ENCODE results near the gene ORC3.

The ORC3 gene

GRCh38 chr6:87660226-87660911 is 70.4 kb downstream of the ORC3 start:
- H3K27ac ChIP-seq, result no peak overlapping the region

GRCh38 chr6:87661016-87661415 is 71.1 kb downstream of the ORC3 start:
- TF ChIP-seq ZFX (IDR thresholded peaks at IDR 0.05; ENCODE audit: borderline replicate concordance), result no peak
- TF ChIP-seq CTCF (IDR thresholded peaks at IDR 0.05), result no peak

More at GRCh38 chr6:87660226-87660911, 70.4 kb downstream of the ORC3 start:
- no peak for TF ChIP-seq ZFX (IDR thresholded peaks at IDR 0.05; ENCODE audit: borderline replicate concordance)
- no peak for TF ChIP-seq CTCF (IDR thresholded peaks at IDR 0.05)

GRCh38 chr6:87661503-87661902 is 71.6 kb downstream of the ORC3 start:
- TF ChIP-seq ZFX (IDR thresholded peaks at IDR 0.05; ENCODE audit: borderline replicate concordance), result no peak
- no peak for TF ChIP-seq CTCF (IDR thresholded peaks at IDR 0.05)
- H3K27ac ChIP-seq, result no peak overlapping the region

More at GRCh38 chr6:87661016-87661415, 71.1 kb downstream of the ORC3 start:
- no peak overlapping the region for H3K27ac ChIP-seq

GRCh38 chr6:87663434-87663833 is 73.5 kb downstream of the ORC3 start:
- no peak overlapping the region for H3K27ac ChIP-seq
- TF ChIP-seq ZFX (IDR thresholded peaks at IDR 0.05; ENCODE audit: borderline replicate concordance), result no peak
- TF ChIP-seq CTCF (IDR thresholded peaks at IDR 0.05), result no peak

GRCh38 chr6:87664921-87665485 is 75.1 kb downstream of the ORC3 start:
- H3K27ac ChIP-seq, result no peak overlapping the region
- no peak for TF ChIP-seq CTCF (IDR thresholded peaks at IDR 0.05)
- no peak for TF ChIP-seq ZFX (IDR thresholded peaks at IDR 0.05; ENCODE audit: borderline replicate concordance)

GRCh38 chr6:87667032-87667431 is 77.1 kb downstream of the ORC3 start:
- no peak overlapping the region for H3K27ac ChIP-seq
- TF ChIP-seq ZFX (IDR thresholded peaks at IDR 0.05; ENCODE audit: borderline replicate concordance) (no peak), CTCF (IDR thresholded peaks at IDR 0.05) (no peak)

GRCh38 chr6:87668013-87668412 is 78.1 kb downstream of the ORC3 start:
- TF ChIP-seq CTCF (IDR thresholded peaks at IDR 0.05) (no peak), ZFX (IDR thresholded peaks at IDR 0.05; ENCODE audit: borderline replicate concordance) (no peak)
- H3K27ac ChIP-seq, result no peak overlapping the region

Measured in 22Rv1 (cell line).